Cerebellar cortex (tissue), 1 donor: ENCODE results near the gene ZNF436.
A peak's percentile ranks its signal among the peaks of the same experiment; 100 is the strongest.
"Not testable (repeated sequence)": the region's sequence is repeated elsewhere in the genome, so short reads cannot be mapped to it uniquely, and the experiment has no call there.

Experiments used
- DNase-seq: peaks from one replicate; pipeline ENCODE4 v3.0.0-alpha.2; 2015; ENCODE audit warnings: low spot score

ZNF436 gene

DNA sequence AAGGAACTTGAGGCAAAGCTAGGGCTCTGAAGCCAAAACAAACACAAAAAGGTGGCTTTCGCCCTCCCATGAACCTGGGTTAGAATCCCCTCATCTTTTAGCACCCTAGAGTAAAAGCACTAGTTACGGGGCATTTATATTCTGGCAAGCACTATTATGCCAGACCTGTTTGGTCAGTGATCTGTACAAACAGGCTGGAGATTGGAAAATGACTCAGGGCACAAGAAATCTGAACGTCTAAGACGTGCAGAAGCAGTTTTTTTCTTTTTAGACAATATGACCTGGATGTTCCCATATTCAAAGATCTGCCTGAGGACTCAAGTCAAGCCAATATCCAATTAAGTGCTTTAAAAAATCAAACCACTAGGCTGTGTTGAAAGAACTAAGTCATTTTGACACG is 3.0 kb downstream of the ZNF436 start:
- no peak for DNase-seq

DNA sequence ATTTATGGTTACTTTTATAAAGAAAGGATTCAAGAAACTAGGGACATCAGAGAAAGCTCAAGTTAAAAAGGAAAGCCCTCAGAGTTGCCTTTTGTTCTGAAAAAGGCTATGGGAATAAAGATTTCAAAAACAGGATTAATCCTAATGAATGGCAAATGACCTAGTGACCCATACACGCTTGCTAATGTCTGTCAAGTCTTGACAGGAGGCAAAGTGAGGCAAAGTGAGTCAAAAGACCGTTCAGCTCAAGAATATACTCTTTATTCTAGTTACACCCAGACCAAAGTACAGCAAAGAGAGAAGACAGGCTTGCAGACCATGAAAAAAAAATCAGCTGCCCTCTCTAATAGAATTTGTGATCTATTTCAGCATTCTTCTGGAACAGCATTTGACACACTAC is 3.5 kb downstream of the ZNF436 start:
- DNase-seq: no peak

DNA sequence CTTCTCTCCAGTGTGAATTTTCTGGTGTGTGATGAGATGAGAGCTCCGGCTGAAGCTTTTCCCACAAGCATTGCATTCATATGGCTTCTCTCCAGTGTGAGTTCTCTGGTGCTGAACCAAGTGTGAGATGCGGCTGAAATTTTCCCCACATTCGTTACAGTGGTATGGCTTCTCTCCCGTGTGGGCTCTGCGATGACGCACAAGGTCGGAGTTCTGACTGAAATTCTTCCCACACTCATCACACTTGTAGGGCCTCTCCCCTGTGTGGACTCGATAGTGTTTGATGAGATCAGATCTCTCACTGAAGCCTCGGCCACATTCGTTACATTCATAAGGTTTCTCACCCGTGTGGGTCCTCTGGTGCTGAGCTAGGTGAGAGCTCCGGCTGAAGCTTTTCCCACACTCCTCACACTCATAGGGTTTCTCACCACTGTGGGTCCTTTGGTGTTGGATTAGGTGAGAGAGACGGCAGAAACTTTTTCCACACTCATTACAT is 7.4 kb downstream of the ZNF436 start:
- no peak for DNase-seq

DNA sequence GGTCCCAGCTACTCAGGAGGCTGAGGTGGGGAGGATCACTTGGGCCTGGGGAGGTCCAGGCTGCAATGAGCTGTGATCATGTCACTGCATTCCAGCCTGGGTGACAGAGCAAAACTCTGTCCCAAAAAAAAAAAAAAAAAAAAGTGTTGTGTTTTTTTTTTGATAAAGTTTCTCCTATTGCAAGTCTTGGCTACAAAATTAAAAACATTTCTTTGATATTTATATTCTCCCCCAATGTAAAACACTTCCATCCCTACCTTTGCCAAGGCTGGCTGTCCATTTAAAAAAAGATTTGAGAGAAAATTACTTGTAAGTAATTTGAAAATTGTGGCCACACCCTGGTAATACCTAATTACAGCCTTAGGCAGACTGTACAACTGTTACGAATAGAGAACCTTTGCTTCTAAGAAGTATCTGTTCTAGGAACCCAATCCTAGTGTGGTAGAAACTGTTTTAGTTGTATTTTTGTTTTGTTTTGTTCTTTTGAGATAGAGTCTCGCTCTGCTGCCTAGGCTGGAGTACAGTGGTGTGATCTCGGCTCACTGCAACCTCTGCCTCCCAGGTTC is 11.2 kb downstream of the ZNF436 start:
- no peak for DNase-seq

DNA sequence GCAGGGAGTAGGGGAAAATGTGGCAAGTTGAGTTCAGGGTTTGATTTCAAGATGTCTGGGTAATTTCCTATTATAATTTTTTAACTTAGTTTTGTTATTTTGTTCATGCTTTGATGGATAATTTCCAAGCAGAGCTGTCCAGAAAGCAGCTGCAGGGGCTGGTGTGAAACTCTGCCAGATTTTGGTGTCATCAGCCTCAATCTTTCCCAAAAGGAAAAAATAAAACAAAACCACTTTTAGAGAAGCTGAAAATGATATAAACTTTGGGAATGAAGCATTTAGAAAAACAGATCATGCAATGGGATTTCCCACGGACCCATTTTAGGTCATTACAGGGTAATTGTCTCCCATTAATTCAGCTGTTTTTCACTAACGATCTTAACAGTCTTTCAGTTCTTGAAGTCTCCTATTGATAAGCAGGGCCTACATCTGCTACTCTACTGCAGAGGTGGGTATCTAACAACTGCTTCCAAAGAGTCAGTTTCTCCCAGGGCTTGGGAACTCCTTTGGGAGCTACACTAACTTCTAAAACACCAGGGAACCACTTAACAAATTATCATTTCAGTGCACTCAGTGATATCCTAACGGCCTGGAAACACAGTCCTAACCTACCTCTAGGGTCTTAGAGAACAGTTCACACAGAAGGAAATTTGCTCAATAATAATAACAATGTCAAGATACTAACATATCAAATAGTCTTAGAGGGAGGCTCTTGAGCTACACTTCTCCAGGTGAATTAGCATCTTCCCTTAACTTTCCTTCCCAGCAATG is 12.3 kb downstream of the ZNF436 start:
- DNase-seq: no peak

DNA sequence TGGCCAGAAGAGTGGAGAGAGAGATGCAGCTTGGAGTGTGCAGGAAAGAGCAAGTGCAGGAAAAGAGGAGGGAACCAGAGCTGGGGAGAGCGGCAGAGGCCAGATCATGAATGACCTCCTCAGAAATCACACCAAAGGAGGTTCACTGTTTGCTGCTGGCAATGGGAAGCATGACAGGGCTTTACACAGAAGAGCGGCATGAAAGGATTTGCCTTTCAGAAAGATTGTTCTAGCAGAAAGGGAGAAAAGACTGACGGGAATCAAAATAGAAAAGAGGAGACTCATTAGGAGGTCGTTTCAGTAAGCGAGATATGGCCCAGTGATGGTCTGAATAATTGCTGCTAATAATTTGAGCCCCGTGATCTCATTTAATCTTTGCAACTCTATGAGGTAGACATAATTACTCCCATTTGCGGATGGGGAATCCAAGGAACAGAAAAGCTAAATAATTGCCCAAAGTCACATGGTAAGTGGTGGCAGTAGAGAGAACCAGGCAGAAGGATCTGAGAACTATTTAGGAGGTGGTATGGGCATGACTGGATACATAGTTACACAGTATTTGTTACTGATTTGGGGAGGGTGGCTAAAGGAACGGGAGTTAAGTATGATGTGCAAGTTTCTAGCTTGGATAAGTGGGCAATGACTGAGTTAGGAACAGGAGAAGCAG is 13.0 kb downstream of the ZNF436 start:
- DNase-seq: no peak

DNA sequence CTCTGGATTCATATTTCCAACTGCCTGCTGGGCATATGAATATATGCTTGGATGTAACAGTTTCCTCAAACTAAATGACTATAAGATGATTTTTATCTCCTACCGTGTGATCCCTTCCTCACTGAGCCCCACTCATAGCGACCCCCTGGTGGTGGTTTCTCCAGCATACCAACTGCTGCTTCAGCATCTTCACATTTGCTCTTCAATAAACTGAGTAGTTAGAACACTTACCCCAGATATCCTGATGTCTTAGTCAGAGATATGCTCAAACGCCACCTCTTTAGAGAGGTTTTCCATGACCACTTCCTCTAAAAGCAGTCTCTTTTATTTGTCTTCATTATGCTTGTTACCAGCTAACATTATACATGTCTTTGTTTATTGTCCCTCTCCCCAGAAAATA is 15.4 kb downstream of the ZNF436 start:
- DNase-seq: no peak

DNA sequence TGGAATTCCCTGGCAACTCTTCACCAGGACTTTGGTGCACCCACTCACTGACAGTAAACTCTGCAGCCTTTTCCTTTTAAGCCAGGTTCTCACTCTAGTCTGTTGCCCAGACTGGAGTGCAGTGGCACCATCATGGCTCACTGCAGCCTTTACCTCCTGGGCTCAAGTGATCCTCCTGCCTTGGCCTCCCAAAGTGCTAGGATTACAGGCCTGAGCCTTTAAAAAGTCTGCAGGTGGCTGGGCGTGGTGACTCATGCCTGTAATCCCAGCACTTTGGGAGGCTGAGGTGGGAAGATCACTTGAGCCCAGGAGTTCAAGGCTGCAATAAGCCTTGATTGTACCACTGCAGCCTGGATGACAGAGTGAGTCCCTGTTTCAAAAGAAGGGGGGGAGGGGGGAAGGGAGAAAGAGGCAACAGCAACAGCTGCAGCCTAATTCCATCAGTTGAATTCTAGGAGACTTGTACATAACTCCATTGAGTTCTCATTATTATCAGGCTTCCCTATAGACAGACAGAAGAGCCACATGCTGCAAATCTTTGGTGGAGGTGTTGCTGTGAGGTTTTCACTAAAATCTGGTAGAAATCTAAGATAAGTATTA is 17.4 kb downstream of the ZNF436 start:
- DNase-seq: no peak

DNA sequence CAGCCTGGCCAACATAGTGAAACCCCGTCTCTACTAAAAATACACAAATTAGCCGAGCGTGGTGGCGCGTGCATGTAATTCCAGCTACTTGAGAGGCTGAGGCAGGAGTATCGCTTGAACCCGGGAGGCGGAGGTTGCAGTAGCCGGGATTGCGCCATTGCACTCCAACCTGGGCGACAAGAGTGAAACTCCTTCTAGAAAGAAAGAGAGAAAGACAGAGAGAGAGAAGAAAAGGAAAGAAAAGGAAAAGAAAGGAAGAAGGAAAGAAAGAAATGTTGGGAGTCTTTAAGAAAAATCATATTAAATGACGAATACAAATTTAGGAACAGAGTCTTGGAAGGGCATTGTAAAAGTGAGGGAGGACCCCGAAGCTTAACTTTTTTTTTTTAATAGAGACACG is 23.7 kb downstream of the ZNF436 start:
- DNase-seq: no peak

DNA sequence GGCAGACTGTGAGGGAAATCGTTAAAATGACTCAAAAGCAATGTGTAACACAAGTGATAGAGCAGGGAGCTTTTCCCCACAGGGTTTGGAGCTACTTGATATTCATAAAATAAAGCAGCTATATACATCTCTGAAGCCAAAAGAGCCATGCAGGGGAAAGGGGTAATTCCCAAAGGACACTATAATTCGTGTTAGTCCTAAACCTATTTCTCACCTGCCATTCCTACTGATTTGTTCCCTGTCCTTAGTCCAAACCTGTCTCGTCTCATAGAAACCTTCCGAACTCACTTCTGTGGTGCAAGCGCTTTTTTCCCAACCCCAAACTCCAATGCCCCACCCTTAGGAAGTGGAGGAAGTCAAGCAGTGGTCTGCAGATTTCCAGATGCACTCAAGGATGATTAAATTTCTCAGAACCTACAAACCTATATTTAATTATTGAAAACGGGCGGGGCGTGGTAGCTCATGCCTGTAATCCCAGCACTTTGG is 24.6 kb downstream of the ZNF436 start:
- no peak for DNase-seq

DNA sequence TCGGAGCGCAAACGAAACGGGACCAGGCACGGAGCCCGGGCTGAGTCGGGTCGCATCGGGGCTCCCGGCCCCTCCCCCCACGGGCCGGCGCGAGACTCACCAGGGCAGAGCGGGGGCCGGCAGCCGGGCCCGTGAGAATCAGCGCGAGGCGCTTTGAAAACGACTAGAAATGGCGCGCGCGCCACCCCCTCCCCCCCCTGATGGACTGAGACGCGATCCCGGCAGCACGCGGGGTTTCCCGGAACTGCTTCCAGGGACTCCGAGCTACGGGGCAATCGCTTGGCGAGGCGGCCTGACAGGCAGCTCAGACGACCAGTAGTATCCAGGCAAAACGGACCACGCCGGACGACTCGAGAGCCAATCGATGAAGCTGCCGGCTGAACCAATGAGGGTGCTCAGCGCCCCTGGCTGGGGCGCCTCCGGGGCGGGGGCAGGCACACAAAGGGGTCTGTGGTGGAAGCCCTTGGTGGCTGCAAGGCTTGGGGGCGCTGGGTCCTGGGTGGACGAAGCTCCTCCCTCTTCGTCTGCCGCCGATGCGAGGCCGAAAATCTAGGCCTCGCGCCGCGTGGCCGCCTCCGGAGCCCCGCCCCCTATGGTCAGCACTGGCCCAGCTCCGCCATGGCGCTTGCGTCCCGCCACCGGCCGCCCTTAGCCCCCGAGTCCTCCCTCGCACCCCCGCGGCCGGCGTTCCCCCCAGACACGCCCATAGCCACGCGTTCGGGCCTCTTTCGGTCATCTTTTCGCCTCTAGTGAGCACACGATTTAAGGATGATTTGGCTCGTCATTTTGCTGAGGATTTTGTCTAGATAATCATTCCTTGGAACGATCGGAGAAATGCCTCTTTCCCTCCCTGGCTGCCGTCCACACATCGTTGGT is 25.3 kb downstream of the ZNF436 start, which contains the start of gene HNRNPR:
HNRNPR (minus strand) TSS at position 174 of the 876 bp plus-strand sequence. CDS start 3,276 bp downstream, outside the sequence.
- DNase-seq: peak; percentile 99

DNA sequence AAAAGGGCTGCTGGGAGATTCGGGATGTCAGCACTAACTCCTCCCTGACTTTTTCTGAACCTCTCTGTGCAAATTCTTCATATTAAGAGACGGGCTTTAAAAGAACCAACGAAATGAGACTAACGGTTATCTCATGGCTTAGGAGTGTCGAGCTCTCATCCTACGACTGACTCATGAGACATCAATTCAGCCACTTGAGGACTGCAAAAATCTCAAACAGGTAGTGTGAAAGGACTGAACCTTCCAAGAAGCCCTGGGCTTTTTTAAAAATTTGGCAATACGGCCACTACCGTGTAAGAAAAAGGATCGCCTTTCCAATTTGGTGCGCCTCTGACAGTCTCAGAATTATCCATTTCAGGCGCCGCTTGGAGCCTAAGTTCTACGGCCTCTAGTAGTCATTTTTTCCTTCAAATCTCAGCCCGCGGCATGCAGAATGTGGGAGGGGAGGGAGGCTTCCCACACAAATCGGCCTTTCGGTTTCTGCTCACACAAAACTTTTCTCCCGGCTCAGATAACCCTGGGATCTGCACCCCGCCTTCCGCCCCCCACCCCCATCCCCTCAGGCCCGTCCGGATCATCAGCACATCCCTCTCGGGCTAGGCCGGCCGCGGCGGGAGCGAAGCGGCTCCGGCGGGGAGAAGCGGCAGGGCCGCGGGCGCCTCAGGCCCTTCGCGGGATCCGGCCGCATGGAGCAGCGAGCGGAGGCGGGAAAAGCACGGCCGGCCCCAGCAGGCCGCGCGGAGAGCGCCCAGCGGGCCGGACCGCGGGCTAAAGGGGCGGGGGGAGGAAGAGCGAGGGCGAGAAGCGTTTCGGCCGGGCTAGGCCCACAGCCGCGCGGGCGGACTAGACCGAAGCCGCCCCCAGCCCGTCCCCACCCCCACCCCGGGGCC is 26.2 kb downstream of the ZNF436 start:
- peak; percentile 28 for DNase-seq

DNA sequence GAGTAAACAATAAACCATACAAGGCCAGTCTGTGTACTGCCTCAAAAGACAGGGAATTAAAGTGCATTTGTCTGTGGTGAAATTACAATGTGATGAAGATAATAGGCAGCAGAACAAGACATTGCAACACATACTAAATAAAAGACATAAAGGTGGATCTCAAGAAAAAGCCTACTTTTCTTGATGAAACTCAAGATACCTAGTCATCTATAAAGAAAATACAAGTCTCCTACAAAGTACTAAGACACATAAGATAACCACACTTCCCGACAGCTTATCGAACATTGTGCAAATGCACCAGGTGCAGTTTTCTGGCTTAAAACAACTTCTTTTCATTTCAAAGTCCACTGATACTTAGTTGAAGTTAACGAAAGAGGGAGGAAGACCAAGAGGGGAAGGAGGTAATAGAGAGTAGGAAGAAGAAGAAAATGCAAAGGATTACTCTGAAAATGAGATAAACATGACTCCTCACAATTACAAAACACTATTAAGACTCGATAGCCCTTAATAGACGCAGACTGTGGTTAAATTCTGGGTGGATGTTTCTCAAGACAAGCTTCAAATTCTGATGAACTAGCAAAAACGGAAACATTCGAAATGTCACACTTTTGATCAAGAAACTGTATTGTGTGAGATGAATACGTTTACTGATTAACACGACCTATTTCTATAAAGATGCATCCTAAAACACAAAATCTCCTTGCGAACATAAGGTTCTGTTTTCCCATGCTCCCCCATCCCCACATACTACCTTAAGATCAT is 27.5 kb downstream of the ZNF436 start:
- no peak for DNase-seq

DNA sequence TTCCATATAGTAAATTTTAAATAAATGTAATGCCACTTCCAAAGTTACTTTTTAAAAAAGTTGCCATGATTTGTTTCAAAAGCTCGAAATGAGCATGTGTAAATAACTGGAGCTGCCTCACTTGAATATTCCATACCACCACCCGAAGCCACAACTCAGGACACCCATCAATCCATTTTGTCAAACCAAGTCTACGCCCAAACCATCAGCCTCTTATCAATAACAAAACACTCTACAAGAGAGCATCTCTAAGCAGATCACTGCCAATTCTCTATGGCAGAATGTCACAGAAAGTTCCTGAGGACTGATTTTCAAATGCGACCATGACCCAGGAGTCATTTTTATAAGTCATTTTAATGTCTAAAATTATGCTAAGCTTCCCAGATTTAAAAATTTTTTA is 30.0 kb downstream of the ZNF436 start:
- no peak for DNase-seq

DNA sequence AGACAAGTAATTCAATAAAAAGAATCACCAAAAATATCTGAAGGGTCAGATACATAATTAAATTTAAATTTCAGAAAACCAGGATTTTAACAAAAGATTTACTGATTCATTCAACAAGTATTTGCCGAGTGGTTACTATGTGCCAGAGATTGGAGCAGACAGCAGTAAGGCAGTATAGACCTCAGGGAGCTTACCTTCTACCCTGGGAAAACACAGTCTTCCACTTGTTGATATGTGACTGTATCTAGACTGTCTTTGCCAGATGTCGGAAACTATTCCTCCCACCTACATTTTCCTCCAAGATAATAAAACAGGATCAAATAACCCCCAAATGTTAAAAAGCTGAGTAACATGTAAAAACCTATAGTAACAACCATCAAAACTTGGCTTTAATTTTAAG is 31.8 kb downstream of the ZNF436 start:
- no peak for DNase-seq

DNA sequence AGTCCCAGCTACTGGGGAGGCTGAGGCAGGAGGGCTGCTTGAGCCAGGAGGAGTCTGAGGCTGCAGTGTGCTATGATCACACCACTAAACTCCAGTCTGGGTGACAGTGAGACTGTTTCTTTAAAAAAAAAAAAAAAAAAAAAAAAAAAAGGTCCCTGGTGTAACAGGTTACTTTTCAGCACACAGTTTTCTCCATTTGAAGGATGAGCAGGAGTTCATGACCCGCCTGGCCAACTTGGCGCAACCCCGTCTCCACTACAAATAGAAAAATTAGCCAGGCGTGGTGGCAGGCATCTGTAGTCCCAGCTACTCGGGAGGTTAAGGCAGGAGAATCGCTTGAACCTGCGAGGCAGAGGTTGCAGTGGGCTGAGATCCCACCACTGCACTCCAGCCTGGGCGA is 37.9 kb downstream of the ZNF436 start:
- no peak for DNase-seq

DNA sequence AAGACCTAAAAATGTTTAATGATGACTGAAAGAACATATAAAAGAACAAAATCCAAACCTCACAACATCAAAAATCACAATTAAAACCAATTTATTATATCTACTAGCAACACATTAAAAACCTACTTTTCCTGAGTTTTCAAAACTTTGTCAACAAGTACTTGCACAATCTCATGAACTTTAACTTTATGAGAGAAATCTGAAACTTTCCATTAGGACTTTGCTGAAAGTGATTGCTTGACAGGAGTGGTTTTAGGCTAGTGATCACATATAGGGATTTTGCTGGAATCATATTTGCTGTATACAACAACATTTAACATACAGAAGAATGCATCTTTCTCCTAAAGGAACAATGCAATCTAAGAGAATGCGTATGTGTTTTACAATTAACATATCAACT is 38.8 kb downstream of the ZNF436 start:
- DNase-seq: no peak

DNA sequence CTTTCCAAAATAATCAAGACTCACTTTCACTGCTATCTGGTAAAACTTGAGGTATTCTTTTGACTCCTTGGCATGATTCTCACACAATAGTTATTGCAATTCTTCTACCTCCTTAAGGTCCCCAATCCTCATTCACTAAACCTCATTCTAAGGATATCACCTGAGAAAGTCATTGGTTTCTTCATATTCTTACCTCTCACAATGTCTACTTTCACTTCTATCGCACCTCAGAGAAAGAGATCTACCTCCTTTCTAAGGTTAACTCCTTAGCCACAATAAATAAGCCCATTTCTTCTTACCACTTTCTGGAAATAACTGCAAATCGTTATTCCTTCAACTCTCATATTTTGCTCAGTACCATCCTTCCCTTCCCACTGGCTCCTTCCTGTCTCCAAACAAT is 44.2 kb downstream of the ZNF436 start:
- DNase-seq: no peak

DNA sequence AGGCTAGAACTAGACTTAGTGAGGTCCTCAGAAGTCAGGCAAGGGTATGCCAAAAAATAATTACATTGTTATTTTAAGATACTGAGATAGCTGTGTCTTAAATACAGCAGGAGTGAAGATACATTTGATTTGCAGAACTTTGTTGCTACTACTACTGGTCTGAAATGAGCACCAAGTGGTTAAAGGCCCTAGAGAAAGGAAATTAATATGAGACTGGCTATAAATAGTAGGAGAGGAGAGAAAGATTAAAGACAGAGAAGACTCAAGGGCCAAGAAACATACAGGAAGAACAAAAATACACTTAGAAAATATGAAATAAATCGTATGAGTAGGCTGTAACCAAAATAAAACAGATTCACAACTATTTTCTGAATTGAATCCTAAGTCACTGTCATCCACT is 46.9 kb downstream of the ZNF436 start:
- DNase-seq: no peak

DNA sequence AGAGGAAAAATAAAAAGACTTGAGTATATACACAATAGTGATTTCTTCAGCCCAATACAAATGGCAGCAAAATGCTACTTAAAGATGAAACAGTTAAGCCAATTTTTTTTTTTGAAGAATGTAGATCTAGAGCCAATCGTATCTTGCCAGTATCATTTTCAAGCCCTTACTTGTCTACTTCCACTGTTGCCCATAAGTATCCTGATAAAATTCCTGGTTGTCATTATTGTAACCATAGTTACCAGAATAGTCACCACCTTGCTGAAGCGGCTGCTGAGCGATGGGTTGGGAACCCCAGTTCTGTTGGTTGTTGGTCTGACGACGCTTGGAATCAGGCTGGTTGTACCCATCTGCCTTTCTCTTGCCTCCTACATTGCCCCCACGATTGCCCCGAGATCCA is 59.4 kb downstream of the ZNF436 start:
- not testable (repeated sequence) for DNase-seq
